Measurements from ENCODE around the gene FXYD5. TPM values are rescaled to one million over a fixed set of nuclear protein-coding genes. Genes with fewer than 3 reads are reported as not detected.

FXYD5 gene
- total RNA-seq, 2 experiments from 2014 or later = 272 to 275 TPM

GRCh38 chr19:35167251-35168119 is 12.9 kb downstream of the FXYD5 start:
- H3K36me3 Mint-ChIP-seq = peaks cover 75% of the 10 kb centered on the region
- H3K4me1 Mint-ChIP-seq = peaks cover 23% of the 10 kb centered on the region
- DNase-seq = no peak
- H3K27ac Mint-ChIP-seq = peak overlapping the region; percentile 78
- peaks cover 29% of the 10 kb centered on the region for H3K9me3 Mint-ChIP-seq
- H3K27me3 Mint-ChIP-seq = no peaks in the 10 kb centered on the region
- no peak overlapping the region for H3K4me3 Mint-ChIP-seq

- Mint-ChIP-seq H3K27me3 (no peaks in the 10 kb centered on the region), H3K9me3 (peaks cover 25% of the 10 kb centered on the region), H3K4me1 (peaks cover 23% of the 10 kb centered on the region), H3K27ac (peak overlapping the region; percentile 76), H3K36me3 (peaks cover 75% of the 10 kb centered on the region), H3K4me3 (no peak overlapping the region)
- no peak for DNase-seq
These were observed 13.7 kb downstream of the FXYD5 start for GRCh38 chr19:35168196-35168595.

- Mint-ChIP-seq H3K4me1 (peaks cover 25% of the 10 kb centered on the region), H3K9me3 (peaks cover 17% of the 10 kb centered on the region), H3K36me3 (peaks cover 70% of the 10 kb centered on the region), H3K27ac (peak overlapping the region; percentile 68), H3K27me3 (no peaks in the 10 kb centered on the region), H3K4me3 (no peak overlapping the region)
- DNase-seq = no peak
These were observed 14.9 kb downstream of the FXYD5 start for GRCh38 chr19:35169221-35169995.

- H3K27ac Mint-ChIP-seq = peak overlapping the region; percentile 64
- H3K4me1 Mint-ChIP-seq = peaks cover 29% of the 10 kb centered on the region
- no peak for DNase-seq
- H3K9me3 Mint-ChIP-seq = peaks cover 11% of the 10 kb centered on the region
- H3K36me3 Mint-ChIP-seq = peaks cover 59% of the 10 kb centered on the region
- H3K4me3 Mint-ChIP-seq = no peak overlapping the region
- H3K27me3 Mint-ChIP-seq = no peaks in the 10 kb centered on the region
These were observed 16.0 kb downstream of the FXYD5 start for GRCh38 chr19:35170359-35171061.

- Mint-ChIP-seq H3K27ac (peak overlapping the region; percentile 58), H3K4me3 (no peak overlapping the region), H3K4me1 (peaks cover 28% of the 10 kb centered on the region), H3K36me3 (peaks cover 46% of the 10 kb centered on the region), H3K27me3 (no peaks in the 10 kb centered on the region), H3K9me3 (no peaks in the 10 kb centered on the region)
- DNase-seq = no peak
These were observed 17.2 kb downstream of the FXYD5 start for GRCh38 chr19:35171730-35172129.

GRCh38 chr19:35174226-35174625 is 19.7 kb downstream of the FXYD5 start:
- Mint-ChIP-seq H3K36me3 (peaks cover 33% of the 10 kb centered on the region), H3K27ac (no peak overlapping the region), H3K27me3 (no peaks in the 10 kb centered on the region), H3K4me1 (peaks cover 25% of the 10 kb centered on the region), H3K4me3 (no peak overlapping the region), H3K9me3 (peaks cover 7% of the 10 kb centered on the region)
- no peak for DNase-seq

- H3K9me3 Mint-ChIP-seq = peaks cover 7% of the 10 kb centered on the region
- no peaks in the 10 kb centered on the region for H3K27me3 Mint-ChIP-seq
- no peak for DNase-seq
- H3K27ac Mint-ChIP-seq = no peak overlapping the region
- H3K4me3 Mint-ChIP-seq = no peak overlapping the region
- H3K36me3 Mint-ChIP-seq = peaks cover 23% of the 10 kb centered on the region
- H3K4me1 Mint-ChIP-seq = peaks cover 32% of the 10 kb centered on the region
These were observed 21.6 kb downstream of the FXYD5 start for GRCh38 chr19:35176181-35176570.

GRCh38 chr19:35177377-35178274 is 23.1 kb downstream of the FXYD5 start:
- peaks cover 25% of the 10 kb centered on the region for H3K4me1 Mint-ChIP-seq

GRCh38 chr19:35178701-35179100 is 24.2 kb downstream of the FXYD5 start:
- DNase-seq = no peak
- Mint-ChIP-seq H3K4me1 (peaks cover 24% of the 10 kb centered on the region), H3K4me3 (no peak overlapping the region), H3K27me3 (no peaks in the 10 kb centered on the region), H3K9me3 (peaks cover 9% of the 10 kb centered on the region), H3K36me3 (peaks cover 5% of the 10 kb centered on the region), H3K27ac (no peak overlapping the region)

More at GRCh38 chr19:35177377-35178274, 23.1 kb downstream of the FXYD5 start:
- Mint-ChIP-seq H3K4me3 (no peak overlapping the region), H3K27ac (no peak overlapping the region), H3K36me3 (peaks cover 12% of the 10 kb centered on the region), H3K27me3 (no peaks in the 10 kb centered on the region), H3K9me3 (peaks cover 7% of the 10 kb centered on the region)
- DNase-seq = no peak

- no peaks in the 10 kb centered on the region for H3K27me3 Mint-ChIP-seq
- H3K27ac Mint-ChIP-seq = no peak overlapping the region
- H3K36me3 Mint-ChIP-seq = peaks cover 2% of the 10 kb centered on the region
- H3K4me3 Mint-ChIP-seq = no peak overlapping the region
- DNase-seq = no peak
- peaks cover 16% of the 10 kb centered on the region for H3K9me3 Mint-ChIP-seq
- peaks cover 23% of the 10 kb centered on the region for H3K4me1 Mint-ChIP-seq
These were observed 25.3 kb downstream of the FXYD5 start for GRCh38 chr19:35179830-35180229.

GRCh38 chr19:35181387-35181786 is 26.9 kb downstream of the FXYD5 start:
- peaks cover 2% of the 10 kb centered on the region for H3K36me3 Mint-ChIP-seq
- H3K4me3 Mint-ChIP-seq = no peak overlapping the region
- H3K27me3 Mint-ChIP-seq = no peaks in the 10 kb centered on the region
- DNase-seq = no peak
- peaks cover 20% of the 10 kb centered on the region for H3K9me3 Mint-ChIP-seq
- peaks cover 17% of the 10 kb centered on the region for H3K4me1 Mint-ChIP-seq
- H3K27ac Mint-ChIP-seq = no peak overlapping the region

GRCh38 chr19:35184267-35184666 is 29.7 kb downstream of the FXYD5 start:
- Mint-ChIP-seq H3K4me1 (peaks cover 11% of the 10 kb centered on the region), H3K36me3 (peaks cover 2% of the 10 kb centered on the region), H3K27ac (no peak overlapping the region), H3K4me3 (no peak overlapping the region), H3K27me3 (no peaks in the 10 kb centered on the region), H3K9me3 (peaks cover 15% of the 10 kb centered on the region)
- no peak for DNase-seq

- Mint-ChIP-seq H3K27me3 (no peaks in the 10 kb centered on the region), H3K4me1 (peaks cover 6% of the 10 kb centered on the region), H3K9me3 (peaks cover 15% of the 10 kb centered on the region), H3K27ac (no peak overlapping the region), H3K4me3 (no peak overlapping the region), H3K36me3 (peaks cover 2% of the 10 kb centered on the region)
- no peak for DNase-seq
These were observed 30.3 kb downstream of the FXYD5 start for GRCh38 chr19:35184884-35185283.

Data from activated naive CD8-positive, alpha-beta T cell treated with anti-CD3 and anti-CD28 coated beads for 36 hours (primary cell).